ENCODE results near the gene C16orf86.

- TF ChIP-seq CSDC2 (CRISPR knock-in tag; IDR thresholded peaks at IDR 0.05): no peak
- no peak for TF ChIP-seq ZFP3 (CRISPR knock-in tag; IDR thresholded peaks at IDR 0.05)
- TF ChIP-seq RARB (CRISPR knock-in tag; IDR thresholded peaks at IDR 0.05): no peak
- no peak for TF ChIP-seq CREB5 (CRISPR knock-in tag; IDR thresholded peaks at IDR 0.05; ENCODE audit: low read depth)
- TF ChIP-seq ARNTL (CRISPR knock-in tag; IDR thresholded peaks at IDR 0.05; ENCODE audit: borderline replicate concordance, low read depth): no peak
- TF ChIP-seq CSRNP3 (CRISPR knock-in tag; IDR thresholded peaks at IDR 0.05): no peak
These were observed at the start of gene C16orf86, which contains the start of gene ENKD1 for GRCh38 chr16:67666559-67667452.

All from SK-N-SH treated with all-trans-retinoic acid at 6 μM for 48 hours (cell line).